A549 (cell line): Measurements from ENCODE around the gene KCNH8. TPM values are rescaled to one million over a fixed set of nuclear protein-coding genes. Genes with fewer than 3 reads are reported as not detected.

Experiments
- ATAC-seq, 2 experiments: fragments of 200-7000 bp in 1 of 2; fragments of >200 bp in 1 of 2; cut with Nextera tagmentation in 1 of 2; cut with Tn5 transposase in 1 of 2; 3 replicates each; pipeline versions ENCODE4 v1.8.0 to v1.9.1; 2018 to 2020; ENCODE audit warnings: mild to moderate bottlenecking in 1 of 2, moderate library complexity in 1 of 2
- CTCF ChIA-PET: fragments of 300-600 bp; sonication (Branson Sonifier 250); formaldehyde crosslinking; extraction: SDS; loops from one replicate; lab custom pipeline; 2021; ENCODE audit warnings: antibody characterized with exemption, inconsistent platforms; lab: Yijun Ruan, JAX
- POLR2A ChIA-PET: fragments of 350-600 bp; formaldehyde crosslinking; extraction: SDS; loops from one replicate; lab custom pipeline; 2021; ENCODE audit warnings: antibody characterized with exemption, inconsistent platforms; lab: Yijun Ruan, JAX
- DNase-seq, 2 experiments: peaks; one replicate each; pipeline versions ENCODE4 v3.0.0 to v3.0.0-alpha.2; 2011 to 2016; ENCODE audit warnings: low read depth in 1 of 2, low spot score in 1 of 2
- FAIRE-seq: peaks from 2 replicates; lab custom pipeline; 2011; peaks lifted over from hg19 to GRCh38; lab: Jason Lieb, UNC
- H3K27ac ChIP-seq, 2 experiments: fragments of >200 bp; sonication (Bioruptor Twin); formaldehyde crosslinking; 3 replicates each; pipeline ENCODE4 v1.5.1; 2016 to 2017
- H3K4me1 ChIP-seq: fragments of >200 bp; sonication (Bioruptor Twin); formaldehyde crosslinking; 3 replicates; pipeline ENCODE4 v1.6.1; 2016
- H3K4me2 ChIP-seq: fragments of >200 bp; sonication (Bioruptor Twin); formaldehyde crosslinking; 3 replicates; pipeline ENCODE4 v1.6.1; 2016
- H3K4me3 ChIP-seq: fragments of >200 bp; sonication (Bioruptor Twin); formaldehyde crosslinking; 3 replicates; pipeline ENCODE4 v1.5.1; 2016
- H3K9me3 ChIP-seq: fragments of >200 bp; sonication (Bioruptor Twin); formaldehyde crosslinking; 3 replicates; pipeline ENCODE4 v1.6.1; 2016
- ATOH8 ChIP-seq: fragments of 250-450 bp; sonication (Bioruptor Pico); IDR thresholded peaks from 2 replicates; pipeline ENCODE4 v1.5.0; 2020; ENCODE audit warnings: low read depth, mild to moderate bottlenecking, moderate library complexity
- CBX8 ChIP-seq: fragments of 200-600 bp; sonication (generic); IDR thresholded peaks from 2 replicates; pipeline ENCODE4 v1.6.1; 2016
- CHD2 ChIP-seq: fragments of 150-350 bp; IDR thresholded peaks from 2 replicates; pipeline ENCODE4 v1.6.1; 2014; ENCODE audit warnings: low read length; ENCODE audit not compliant: partially characterized antibody
- ESRRA ChIP-seq: fragments of 150-350 bp; IDR thresholded peaks from 2 replicates; pipeline ENCODE4 v1.6.1; 2014; ENCODE audit warnings: mild to moderate bottlenecking, low read length, borderline replicate concordance
- FOXS1 ChIP-seq: fragments of 250-450 bp; sonication (Bioruptor Pico); IDR thresholded peaks from 2 replicates; pipeline ENCODE4 v1.5.0; 2020; ENCODE audit warnings: mild to moderate bottlenecking, moderate library complexity
- HDAC2 ChIP-seq: fragments of 200-600 bp; sonication (generic); IDR thresholded peaks from 2 replicates; pipeline ENCODE4 v1.6.1; 2016
- HOXA7 ChIP-seq: fragments of 250-450 bp; sonication (Bioruptor Pico); IDR thresholded peaks from 2 replicates; pipeline ENCODE4 v1.5.0; 2020; ENCODE audit warnings: mild to moderate bottlenecking, moderate library complexity
- HOXB13 ChIP-seq: fragments of 250-450 bp; sonication (Bioruptor Pico); IDR thresholded peaks from 2 replicates; pipeline ENCODE4 v1.5.0; 2020; ENCODE audit warnings: low read depth, mild to moderate bottlenecking, moderate library complexity
- HOXB5 ChIP-seq: fragments of 250-450 bp; sonication (Bioruptor Pico); IDR thresholded peaks from 2 replicates; pipeline ENCODE4 v1.5.0; 2020; ENCODE audit warnings: mild to moderate bottlenecking, moderate library complexity
- JUN ChIP-seq, 2 experiments: fragments of >200 bp; sonication (Bioruptor Twin); formaldehyde crosslinking; IDR thresholded peaks; 2 replicates in 1 of 2; 3 replicates in 1 of 2; pipeline ENCODE4 v1.6.1; 2016 to 2017
- JUNB ChIP-seq: fragments of >200 bp; sonication (Bioruptor Twin); formaldehyde crosslinking; IDR thresholded peaks from 2 replicates; pipeline ENCODE4 v1.6.1; 2016
- KDM5A ChIP-seq: fragments of 200-600 bp; sonication (generic); IDR thresholded peaks from 2 replicates; pipeline ENCODE4 v1.6.1; 2016; ENCODE audit warnings: antibody characterized with exemption, mild to moderate bottlenecking
- MAX ChIP-seq: IDR thresholded peaks from 2 replicates; pipeline ENCODE4 v1.6.1; 2012
- MAZ ChIP-seq: fragments of 150-350 bp; IDR thresholded peaks from 2 replicates; pipeline ENCODE4 v1.6.1; 2014; ENCODE audit warnings: antibody characterized with exemption, low read depth, low read length, borderline replicate concordance
- MYC ChIP-seq: IDR thresholded peaks from 2 replicates; pipeline ENCODE4 v1.6.1; 2012; ENCODE audit warnings: mild to moderate bottlenecking, inconsistent platforms, low read length, improper control_type of control experiment, borderline replicate concordance
- NFE2L2 ChIP-seq: fragments of 150-350 bp; conservative IDR thresholded peaks from 2 replicates; pipeline ENCODE4 v1.6.1; 2014; ENCODE audit warnings: low read length
- NPAS2 ChIP-seq: fragments of 250-450 bp; sonication (Bioruptor Pico); IDR thresholded peaks from 2 replicates; pipeline ENCODE4 v1.8.0; 2022; ENCODE audit warnings: mild to moderate bottlenecking, moderate library complexity, borderline replicate concordance
- NR3C1 ChIP-seq: fragments of >200 bp; sonication (Bioruptor Twin); formaldehyde crosslinking; IDR thresholded peaks from 3 replicates; pipeline ENCODE4 v1.6.1; 2017
- PHF8 ChIP-seq: fragments of 200-600 bp; sonication (generic); IDR thresholded peaks from 2 replicates; pipeline ENCODE4 v1.6.1; 2016; ENCODE audit warnings: low read depth, mild to moderate bottlenecking, antibody characterized with exemption, moderate library complexity, borderline replicate concordance
- POLR2A ChIP-seq: IDR thresholded peaks from 2 replicates; pipeline ENCODE4 v1.6.1; 2012; ENCODE audit warnings: mild to moderate bottlenecking, low read length
- RAD21 ChIP-seq, 2 experiments: fragments of >200 bp in 1 of 2; sonication (Bioruptor Twin) in 1 of 2; formaldehyde crosslinking in 1 of 2; IDR thresholded peaks in 1 of 2; conservative IDR thresholded peaks in 1 of 2; 2 replicates in 1 of 2; 3 replicates in 1 of 2; pipeline ENCODE4 v1.6.1; 2012 to 2018; ENCODE audit warnings: inconsistent platforms in 1 of 2
- RARB ChIP-seq: fragments of 250-450 bp; sonication (Bioruptor Pico); IDR thresholded peaks from 2 replicates; pipeline ENCODE4 v1.8.0; 2021; ENCODE audit warnings: mild to moderate bottlenecking, moderate library complexity
- RFX5 ChIP-seq: fragments of 450-650 bp; IDR thresholded peaks from 2 replicates; pipeline ENCODE4 v1.7.1; 2014; ENCODE audit warnings: antibody characterized with exemption, mild to moderate bottlenecking, moderate library complexity
- RNF2 ChIP-seq: fragments of 200-600 bp; sonication (generic); IDR thresholded peaks from 2 replicates; pipeline ENCODE4 v1.6.1; 2016; ENCODE audit warnings: low read depth, mild to moderate bottlenecking, antibody characterized with exemption, moderate library complexity, borderline replicate concordance
- SREBF2 ChIP-seq: fragments of 450-650 bp; IDR thresholded peaks from 2 replicates; pipeline ENCODE4 v1.6.1; 2014; ENCODE audit warnings: mild to moderate bottlenecking, moderate library complexity
- TP53 ChIP-seq: fragments of 250-450 bp; sonication (Bioruptor Pico); IDR thresholded peaks from 2 replicates; pipeline ENCODE4 v1.5.0; 2021; ENCODE audit warnings: mild to moderate bottlenecking, moderate library complexity
- ZC3H11A ChIP-seq: fragments of 450-650 bp; IDR thresholded peaks from 2 replicates; pipeline ENCODE4 v1.6.1; 2014; ENCODE audit warnings: antibody characterized with exemption, mild to moderate bottlenecking
- ZSCAN20 ChIP-seq: fragments of 250-450 bp; sonication (Bioruptor Pico); IDR thresholded peaks from 2 replicates; pipeline ENCODE4 v1.8.0; 2022; ENCODE audit warnings: mild to moderate bottlenecking, moderate library complexity
- WGBS: methylation state at CpG from one replicate; pipeline ENCODE4 v1.1.6; 2017; ENCODE audit errors: missing lambda C conversion rate; 5-methylcytosine and 5-hydroxymethylcytosine counted together
- polyA plus RNA-seq, 4 experiments: library from polyadenylated mRNA; depleted of rRNA in 3 of 4; stranded (reverse); fragments of >200 nt; fragmentation: RNase III in 1 of 4; extraction: RNeasy Plus Mini Kit Qiagen cat#74134 plus additional on column Dnase treatment in 1 of 4; gene quantifications; 2 replicates in 3 of 4; 3 replicates in 1 of 4; pipeline ENCODE4 v1.2.3, GENCODE V29; 2011 to 2017
- TF ChIP-seq, protein P1 (sequence below): fragments of >200 bp; sonication (Bioruptor Twin); formaldehyde crosslinking; IDR thresholded peaks from 3 replicates; pipeline ENCODE4 v1.6.1; 2016
- TF ChIP-seq, protein P2 (sequence below): IDR thresholded peaks from 2 replicates; pipeline ENCODE4 v1.6.1; 2012; ENCODE audit warnings: low read depth, borderline replicate concordance
- TF ChIP-seq, protein P3 (sequence below): fragments of 450-650 bp; IDR thresholded peaks from 2 replicates; pipeline ENCODE4 v1.6.1; 2014; ENCODE audit warnings: antibody characterized with exemption

Gene KCNH8
- polyA plus RNA-seq, 2 of the 4 experiments (the other 2 are of a cell fraction) = 0.03 TPM; not detected in 1

- H3K4me1 ChIP-seq = no peaks in the 10 kb centered on the region
- 20% methylated on average over 3 of the region's 3 CpGs for WGBS
- no peak overlapping the region for H3K4me2 ChIP-seq
- ChIA-PET POLR2A (no interaction called here), CTCF (no interaction called here)
- TF ChIP-seq KDM5A (no peak), ZSCAN20 (CRISPR knock-in tag) (no peak), SREBF2 (no peak), JUNB (no peak), ESRRA (no peak), JUN (IDR thresholded peaks at IDR 0.05) (no peak), RNF2 (no peak), MYC (no peak), RAD21 (conservative IDR thresholded peaks at IDR 0.05 in 1 of 2, IDR thresholded peaks at IDR 0.05 in 1 of 2) (no peak), TP53 (CRISPR knock-in tag) (no peak), NR3C1 (no peak)
- TF ChIP-seq, protein P1, sequence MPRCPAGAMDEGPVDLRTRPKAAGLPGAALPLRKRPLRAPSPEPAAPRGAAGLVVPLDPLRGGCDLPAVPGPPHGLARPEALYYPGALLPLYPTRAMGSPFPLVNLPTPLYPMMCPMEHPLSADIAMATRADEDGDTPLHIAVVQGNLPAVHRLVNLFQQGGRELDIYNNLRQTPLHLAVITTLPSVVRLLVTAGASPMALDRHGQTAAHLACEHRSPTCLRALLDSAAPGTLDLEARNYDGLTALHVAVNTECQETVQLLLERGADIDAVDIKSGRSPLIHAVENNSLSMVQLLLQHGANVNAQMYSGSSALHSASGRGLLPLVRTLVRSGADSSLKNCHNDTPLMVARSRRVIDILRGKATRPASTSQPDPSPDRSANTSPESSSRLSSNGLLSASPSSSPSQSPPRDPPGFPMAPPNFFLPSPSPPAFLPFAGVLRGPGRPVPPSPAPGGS = no peak
- TF ChIP-seq, protein P2, sequence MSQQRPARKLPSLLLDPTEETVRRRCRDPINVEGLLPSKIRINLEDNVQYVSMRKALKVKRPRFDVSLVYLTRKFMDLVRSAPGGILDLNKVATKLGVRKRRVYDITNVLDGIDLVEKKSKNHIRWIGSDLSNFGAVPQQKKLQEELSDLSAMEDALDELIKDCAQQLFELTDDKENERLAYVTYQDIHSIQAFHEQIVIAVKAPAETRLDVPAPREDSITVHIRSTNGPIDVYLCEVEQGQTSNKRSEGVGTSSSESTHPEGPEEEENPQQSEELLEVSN = no peak
- H3K9me3 ChIP-seq = no peaks in the 10 kb centered on the region
- ATAC-seq (no peak), DNase-seq (no peak), FAIRE-seq (no peak)
- H3K27ac ChIP-seq = no peak overlapping the region
- H3K4me3 ChIP-seq = no peak overlapping the region
Observed at GRCh38 chr3:19272296-19272695, 124.0 kb downstream of the KCNH8 start.

- FAIRE-seq = no peak
- Histone ChIP-seq H3K4me3 (no peak overlapping the region), H3K9me3 (no peaks in the 10 kb centered on the region), H3K4me2 (no peak overlapping the region), H3K4me1 (no peaks in the 10 kb centered on the region), H3K27ac (no peak overlapping the region)
- ChIA-PET POLR2A (no interaction called here), CTCF (no interaction called here)
- no peak for ATAC-seq
- WGBS = 3% methylated on average over 1 of the region's 1 CpG
- no peak for DNase-seq
- TF ChIP-seq RFX5 (no peak), CBX8 (no peak), MAX (no peak), HDAC2 (no peak), RNF2 (no peak), HOXB13 (CRISPR knock-in tag) (no peak), CHD2 (no peak), KDM5A (no peak), HOXA7 (CRISPR knock-in tag) (no peak), NFE2L2 (no peak), HOXB5 (CRISPR knock-in tag) (no peak), FOXS1 (CRISPR knock-in tag) (no peak), ZC3H11A (no peak)
- TF ChIP-seq, protein P2 = no peak
Observed at GRCh38 chr3:19273091-19273490, 124.8 kb downstream of the KCNH8 start.

DNA sequence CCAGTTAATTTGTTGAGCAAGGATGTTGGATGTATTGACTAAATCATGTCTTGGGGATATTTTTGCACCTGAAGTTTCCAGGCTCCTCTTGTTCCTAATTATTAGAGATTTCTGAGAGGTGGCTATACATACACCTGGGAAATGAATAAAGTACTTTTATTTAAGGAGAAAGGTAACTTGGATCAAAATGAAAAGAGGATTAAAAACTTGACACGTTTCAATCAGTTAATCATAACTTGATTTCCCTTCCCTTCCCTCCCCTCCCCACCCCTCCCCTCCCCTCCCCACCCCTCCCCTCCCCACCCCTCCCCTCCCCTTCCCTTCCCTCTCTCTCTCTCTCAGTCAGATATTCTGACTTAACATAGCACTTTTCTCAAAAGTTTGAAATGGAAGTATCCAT, 126.3 kb downstream of the KCNH8 start:
- ATAC-seq = no peak
- H3K4me2 ChIP-seq = no peak overlapping the region
- CTCF ChIA-PET = no interaction called here
- no peaks in the 10 kb centered on the region for H3K9me3 ChIP-seq
- no peak overlapping the region for H3K27ac ChIP-seq
- POLR2A ChIA-PET = no interaction called here
- H3K4me1 ChIP-seq = no peaks in the 10 kb centered on the region
- FAIRE-seq = no peak
- 0% methylated on average over 1 of the region's 1 CpG for WGBS
- no peak overlapping the region for H3K4me3 ChIP-seq
- no peak for DNase-seq
- TF ChIP-seq ATOH8 (CRISPR knock-in tag) (no peak), PHF8 (no peak), MYC (no peak), POLR2A (no peak), MAZ (no peak), RARB (CRISPR knock-in tag) (no peak), HOXA7 (CRISPR knock-in tag) (no peak), HOXB5 (CRISPR knock-in tag) (no peak), RAD21 (conservative IDR thresholded peaks at IDR 0.05 in 1 of 2, IDR thresholded peaks at IDR 0.05 in 1 of 2) (no peak), NPAS2 (CRISPR knock-in tag) (no peak), TP53 (CRISPR knock-in tag) (no peak), NFE2L2 (no peak)
- TF ChIP-seq, protein P3, sequence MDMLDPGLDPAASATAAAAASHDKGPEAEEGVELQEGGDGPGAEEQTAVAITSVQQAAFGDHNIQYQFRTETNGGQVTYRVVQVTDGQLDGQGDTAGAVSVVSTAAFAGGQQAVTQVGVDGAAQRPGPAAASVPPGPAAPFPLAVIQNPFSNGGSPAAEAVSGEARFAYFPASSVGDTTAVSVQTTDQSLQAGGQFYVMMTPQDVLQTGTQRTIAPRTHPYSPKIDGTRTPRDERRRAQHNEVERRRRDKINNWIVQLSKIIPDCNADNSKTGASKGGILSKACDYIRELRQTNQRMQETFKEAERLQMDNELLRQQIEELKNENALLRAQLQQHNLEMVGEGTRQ = no peak
- TF ChIP-seq, protein P1 = no peak
